T-helper 2 cell treated with Interferon-gamma antibody and Interleukin-4, amounts not matched to agents 100 ng/mL and 5 ng/mL, for 36 hours (primary cell): ENCODE measurements around the gene ANAPC13. TPM values are rescaled to one million over a fixed set of nuclear protein-coding genes. Genes with fewer than 3 reads are reported as not detected.

Experiments used
- intact Hi-C: fragments of 100-400 bp; cut with micrococcal nuclease; formaldehyde crosslinking; loops from one replicate; pipeline ENCODE4 v1.15.1; 2023
- total RNA-seq: library from RNA; stranded (reverse); gene quantifications from 2 replicates; pipeline ENCODE4 v1.2.3, GENCODE V29; 2022

The ANAPC13 gene
- total RNA-seq, 1 donor from 2014 or later: 25.1 TPM

DNA sequence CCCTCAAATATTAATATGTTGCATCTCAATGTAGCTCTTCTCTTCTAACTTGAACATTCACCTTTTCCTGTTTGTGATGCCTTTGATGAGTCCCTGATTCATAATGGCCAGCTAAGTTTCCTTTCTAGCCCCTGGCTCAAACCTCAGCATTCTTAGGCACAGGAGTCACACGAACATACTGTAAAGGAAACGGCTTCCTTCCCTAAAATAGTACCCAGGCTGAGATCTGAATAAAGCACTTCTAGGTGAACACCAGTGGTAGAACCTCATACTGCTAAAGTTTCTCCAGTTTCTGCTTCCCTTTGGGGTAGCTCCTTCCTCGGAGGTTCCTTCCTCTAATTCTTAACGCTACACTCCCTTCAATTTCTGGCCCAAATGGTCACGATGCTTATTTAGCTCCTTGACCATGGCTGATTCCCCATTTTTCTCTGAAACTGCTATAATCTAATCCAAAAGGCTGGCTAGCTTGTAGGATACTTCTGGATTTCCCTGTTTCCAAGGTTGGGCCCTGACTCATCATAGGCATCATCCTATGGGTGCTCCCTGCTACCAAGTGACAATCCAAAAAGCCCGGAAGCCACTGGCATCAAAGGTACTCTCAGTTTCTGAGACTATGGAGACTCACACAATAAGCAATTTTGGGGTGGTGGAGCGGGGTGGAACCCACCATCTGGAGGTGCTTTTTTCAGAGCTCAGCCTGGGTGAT lies 2.4 kb downstream of the ANAPC13 start:
- intact Hi-C loops: no loop called here

DNA sequence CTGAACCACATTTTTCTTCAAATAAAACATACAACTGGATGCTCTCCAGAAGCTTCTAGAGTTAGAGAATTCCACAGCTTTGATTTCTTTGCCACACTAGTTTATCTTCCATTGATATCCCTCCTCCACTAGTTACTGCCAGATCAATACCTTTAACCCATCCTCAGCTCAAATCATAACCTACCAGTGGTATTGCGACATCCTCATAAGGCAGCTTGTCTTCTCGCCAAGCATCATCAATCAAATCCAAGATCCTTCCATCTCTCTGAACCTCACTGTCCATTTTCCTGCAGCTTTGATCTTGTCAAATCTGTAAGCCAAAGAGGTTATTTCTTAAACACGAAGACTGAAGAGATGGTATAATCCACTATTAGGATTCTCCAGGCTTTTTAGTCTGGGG lies 3.2 kb downstream of the ANAPC13 start:
- intact Hi-C loops: no loop called here

DNA sequence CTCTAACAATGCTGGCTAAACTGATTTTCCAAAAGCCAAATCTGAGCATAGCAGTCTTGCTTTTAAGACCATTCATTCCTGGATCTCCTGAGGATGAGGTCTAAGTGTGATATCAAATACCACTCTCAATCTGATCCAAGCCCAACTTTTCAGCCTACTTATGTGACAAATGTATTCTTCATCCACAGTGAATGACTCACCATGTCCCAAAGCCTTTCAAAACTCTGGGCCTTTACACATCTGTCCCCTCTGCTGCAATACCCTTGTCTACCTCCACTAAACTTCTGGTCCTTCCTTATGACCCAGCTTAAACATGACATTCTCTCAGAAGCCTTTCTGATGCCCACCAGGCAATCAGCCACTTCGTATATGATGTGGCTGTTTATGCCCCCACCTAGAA lies 4.6 kb downstream of the ANAPC13 start:
- intact Hi-C loops: no loop called here

DNA sequence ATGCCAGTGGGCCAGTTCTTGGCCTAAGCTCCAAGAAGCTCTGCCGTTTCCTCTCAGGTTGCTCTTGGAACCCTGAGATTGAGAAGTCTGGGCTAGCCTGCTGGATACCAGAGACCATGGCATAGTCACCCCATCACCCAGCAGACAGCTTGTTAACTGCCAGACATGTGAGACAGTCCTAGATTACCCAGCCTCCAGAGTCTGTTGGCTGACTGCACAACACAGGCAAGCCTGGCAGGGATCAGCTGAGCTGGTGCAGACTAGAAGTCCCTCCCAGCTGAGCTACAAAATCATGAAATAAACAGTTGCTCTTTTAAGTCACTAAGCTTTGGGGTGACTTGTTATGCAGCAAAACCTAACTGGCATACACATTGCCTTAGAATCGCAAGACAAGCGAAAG lies 5.2 kb downstream of the ANAPC13 start:
- intact Hi-C loops: no loop called here

DNA sequence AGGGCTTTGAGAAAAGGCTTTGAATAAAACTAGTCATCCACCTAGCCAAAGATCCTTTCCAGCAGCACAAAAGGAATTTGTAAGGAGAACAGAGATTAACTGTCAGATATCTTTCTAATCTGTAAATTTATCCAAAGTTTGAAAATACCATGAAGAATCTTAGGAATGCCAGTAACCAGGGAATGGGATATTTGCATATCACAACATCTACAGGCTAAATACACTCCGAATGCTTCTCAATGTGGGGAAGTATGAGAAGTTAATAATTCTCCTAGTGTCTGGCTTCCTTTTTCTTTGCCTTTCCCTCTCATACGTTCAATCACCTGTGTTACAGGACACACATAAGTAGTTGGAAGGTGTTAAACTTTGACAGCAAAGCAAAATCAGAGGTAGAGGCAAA lies 7.8 kb downstream of the ANAPC13 start:
- intact Hi-C loops: no loop called here

DNA sequence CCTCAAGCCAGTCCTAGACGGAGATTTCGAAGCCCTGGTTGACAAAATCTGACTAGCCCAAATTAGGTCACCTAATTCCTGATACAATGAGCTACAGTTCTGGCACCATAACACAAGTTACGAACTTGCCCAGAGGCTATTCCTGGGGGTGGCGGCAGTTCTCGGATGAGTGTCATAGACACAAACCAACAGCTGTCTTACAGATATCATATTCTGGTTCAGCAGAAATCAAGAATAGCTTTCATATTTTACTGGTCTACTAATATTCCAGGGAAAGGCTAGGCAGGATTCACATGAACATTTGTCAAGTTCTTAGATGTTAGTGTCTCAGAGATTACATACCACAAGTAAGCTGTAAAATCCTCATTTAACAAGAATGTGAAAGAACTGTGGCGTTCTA lies 8.8 kb downstream of the ANAPC13 start:
- intact Hi-C loops: no loop called here

- intact Hi-C loops: no loop called here
These were observed 9.5 kb downstream of the ANAPC13 start for GRCh38 chr3:134476306-134476705.

- intact Hi-C loops: loop anchor here (1.0 to 5.0 kb wide), 3 partner anchors 167 to 278 kb away; no protein-coding TSS in a partner anchor
These were observed 10.8 kb downstream of the ANAPC13 start for GRCh38 chr3:134474956-134475355.

GRCh38 chr3:134473868-134474546 lies 11.8 kb downstream of the ANAPC13 start:
- intact Hi-C loops: loop anchor here (1.0 to 5.0 kb wide), 3 partner anchors 166 to 277 kb away; no protein-coding TSS in a partner anchor

DNA sequence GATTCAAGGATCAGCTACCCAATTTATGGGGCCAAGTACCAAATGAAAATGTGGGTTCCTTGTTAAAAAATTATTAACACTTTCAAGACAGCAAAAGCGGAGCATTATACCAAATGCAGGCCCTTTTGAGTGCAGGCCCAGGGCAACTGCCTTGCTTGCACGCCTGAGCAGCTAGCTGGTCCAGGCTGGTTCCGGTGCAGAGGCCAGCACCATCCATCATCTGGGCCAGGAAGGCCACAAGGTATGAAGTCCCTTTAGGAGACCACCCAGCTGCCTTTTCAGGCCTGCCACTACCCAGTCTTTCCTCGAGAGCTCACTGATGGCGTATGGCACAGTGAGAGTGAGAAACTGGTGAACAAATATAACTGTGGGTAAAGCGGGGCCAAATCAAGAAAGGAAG lies 13.0 kb downstream of the ANAPC13 start:
- intact Hi-C loops: loop anchor here (5.0 kb wide), 1 partner anchor 276 kb away; no protein-coding TSS in a partner anchor

GRCh38 chr3:134471521-134472193 lies 14.1 kb downstream of the ANAPC13 start:
- intact Hi-C loops: loop anchor here (5.0 kb wide), 1 partner anchor 274 kb away; no protein-coding TSS in a partner anchor

DNA sequence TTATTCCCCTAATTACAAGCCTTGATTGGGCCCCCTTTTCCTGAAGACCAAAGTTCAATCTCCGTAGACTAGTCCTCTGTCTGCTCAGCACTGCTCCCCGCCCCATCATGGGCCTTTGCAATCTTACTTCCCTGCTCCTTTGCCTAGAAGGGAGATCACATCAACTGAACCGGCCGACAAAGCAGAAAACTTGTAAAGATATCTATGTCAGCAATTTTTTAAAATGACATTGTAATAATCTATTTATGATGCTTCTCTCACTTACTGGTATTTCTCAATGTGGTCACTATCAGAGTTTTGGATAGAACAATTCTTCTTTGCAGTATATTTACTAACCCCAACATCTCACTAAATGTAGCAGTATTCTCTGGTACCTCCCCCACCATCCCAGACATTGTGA lies 17.3 kb downstream of the ANAPC13 start:
- intact Hi-C loops: no loop called here

- intact Hi-C loops: no loop called here
These were observed 19.5 kb downstream of the ANAPC13 start for GRCh38 chr3:134466331-134466730.

GRCh38 chr3:134464689-134465365 lies 21.0 kb downstream of the ANAPC13 start:
- intact Hi-C loops: no loop called here

- intact Hi-C loops: no loop called here
These were observed 21.6 kb downstream of the ANAPC13 start for GRCh38 chr3:134464064-134464688.

GRCh38 chr3:134463676-134464063 lies 22.1 kb downstream of the ANAPC13 start:
- intact Hi-C loops: no loop called here

DNA sequence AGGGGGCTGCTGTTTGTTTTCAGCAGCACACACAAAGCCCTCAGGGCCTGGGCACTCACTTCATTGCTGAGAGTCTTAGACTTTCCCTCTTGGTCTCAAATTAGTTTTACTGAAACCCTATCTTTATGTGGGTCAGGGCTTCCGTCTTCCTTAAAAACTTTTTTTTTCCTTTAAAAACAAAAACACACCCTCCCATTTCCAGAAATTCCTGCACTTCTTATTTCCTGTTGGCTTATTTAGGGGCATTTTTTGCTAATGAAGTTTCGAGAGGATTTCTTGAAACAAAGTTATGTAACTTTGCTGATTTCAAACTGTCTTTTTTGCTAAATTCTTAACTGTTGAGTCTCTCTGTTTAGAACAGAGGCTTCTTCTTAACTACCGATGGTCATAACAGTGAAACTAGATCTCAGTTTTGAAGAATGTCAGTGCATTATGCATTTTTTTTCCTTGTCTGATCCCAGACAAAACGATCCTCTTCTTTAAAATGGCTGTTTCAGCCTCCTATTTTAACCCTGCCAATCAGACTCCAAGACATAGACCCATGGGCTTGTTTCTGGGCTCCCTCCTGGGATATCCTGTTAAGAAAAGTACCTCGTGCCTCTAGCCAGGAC lies 23.3 kb downstream of the ANAPC13 start:
- intact Hi-C loops: no loop called here

GRCh38 chr3:134460965-134461364 lies 24.8 kb downstream of the ANAPC13 start:
- intact Hi-C loops: no loop called here

DNA sequence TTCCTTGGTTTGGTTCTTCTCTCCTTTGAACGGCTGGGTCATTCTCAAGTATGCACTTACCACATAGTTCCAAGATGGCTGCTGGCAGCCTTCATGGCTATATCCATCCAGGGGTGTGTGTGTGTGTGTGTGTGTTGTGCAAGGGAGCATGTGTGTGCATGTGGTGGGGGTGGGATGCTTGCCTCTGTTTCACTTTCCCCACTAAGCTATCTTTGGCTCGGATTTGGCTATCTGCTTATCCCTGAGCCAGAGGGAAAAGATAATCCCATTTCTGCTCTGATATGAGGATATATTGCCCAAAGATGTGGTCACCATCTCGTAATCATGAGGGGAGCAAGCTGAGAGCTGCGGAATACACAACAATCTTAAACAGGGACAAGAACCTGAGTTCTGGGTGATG lies 26.2 kb downstream of the ANAPC13 start:
- intact Hi-C loops: no loop called here

- intact Hi-C loops: no loop called here
These were observed 27.3 kb downstream of the ANAPC13 start for GRCh38 chr3:134458406-134458945.
